ENCODE measurements around the gene HLA-E.

GRCh38 chr6:30470968-30471367 lies 18.3 kb upstream of the HLA-E start:
- no peak for TF ChIP-seq CTCF (IDR thresholded peaks at IDR 0.05)
- no peak for TF ChIP-seq POLR2A (IDR thresholded peaks at IDR 0.05)

Data from upper lobe of left lung (tissue), 4 donors.